Measurements from ENCODE around the gene KCNH4.
"Not testable (repeated sequence)": the region's sequence is repeated elsewhere in the genome, so short reads cannot be mapped to it uniquely, and the experiment has no call there.

Gene KCNH4

DNA sequence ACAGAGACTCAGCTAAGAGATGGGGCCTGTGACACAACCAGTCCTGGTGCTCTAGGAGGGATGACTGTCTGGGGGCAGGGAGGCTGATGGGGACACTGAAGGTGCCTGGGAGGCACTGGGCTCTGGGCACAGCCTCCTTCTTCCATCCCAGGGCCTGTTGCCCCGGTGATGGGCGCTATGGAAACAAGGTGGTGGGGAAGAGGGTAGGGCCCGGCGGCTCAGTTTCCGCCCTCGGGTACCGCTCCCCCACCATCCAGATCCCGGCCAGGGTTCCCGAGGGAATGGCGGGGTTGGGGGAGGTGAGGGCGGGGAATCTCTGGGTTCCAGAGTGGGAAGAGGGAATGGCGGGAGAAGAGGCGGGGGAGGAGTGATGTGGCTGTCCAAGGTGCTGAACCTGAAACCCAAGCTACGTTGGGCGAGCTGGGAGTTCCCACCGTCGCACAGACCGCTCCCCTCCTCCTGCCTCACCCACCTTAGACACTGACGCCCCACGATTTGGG is 981 bp downstream of the KCNH4 start:
- in situ Hi-C loops (cut with MboI; ENCODE audit: low sequenced_read_pairs): no loop called here

DNA sequence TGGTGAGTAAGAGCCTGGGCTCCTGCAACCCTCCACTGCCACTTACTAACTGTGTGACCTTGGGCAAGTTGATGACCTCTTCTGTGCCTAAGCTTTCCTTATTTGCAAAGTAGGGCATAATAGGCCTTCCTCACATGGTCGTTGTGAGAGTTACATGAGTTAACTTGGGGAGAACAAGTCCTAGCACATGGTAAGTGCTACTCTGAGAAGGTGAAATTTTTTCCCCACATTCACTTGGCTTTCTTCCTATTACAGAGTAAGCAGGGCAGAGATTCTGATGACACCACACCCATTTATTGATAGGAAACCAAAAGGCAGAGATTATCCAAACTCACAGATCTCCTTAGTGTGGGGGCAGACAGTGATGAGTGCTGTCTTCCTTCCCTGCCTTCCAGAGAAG is 1.6 kb downstream of the KCNH4 start:
- in situ Hi-C loops (cut with MboI; ENCODE audit: low sequenced_read_pairs): no loop called here

DNA sequence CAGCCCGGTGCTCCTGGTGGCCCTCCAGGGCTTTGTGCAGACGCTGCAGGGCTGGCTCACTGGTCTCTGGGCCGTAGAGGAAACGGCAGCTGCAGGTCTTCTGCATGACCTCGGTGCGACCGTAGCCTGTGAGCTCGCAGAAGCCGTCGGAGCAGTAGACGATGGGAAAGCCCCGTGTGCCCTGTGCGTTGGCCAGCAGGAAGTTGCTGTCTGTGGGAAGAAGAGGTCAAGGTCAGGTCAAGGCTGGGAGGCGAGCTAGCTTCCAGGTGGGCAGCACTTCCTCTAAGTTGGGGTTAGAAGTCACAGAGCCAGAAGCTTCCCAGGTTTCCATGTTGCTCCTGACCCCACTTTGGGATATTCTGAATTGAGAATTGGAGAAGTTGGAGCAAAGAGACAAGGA is 2.1 kb downstream of the KCNH4 start:
- in situ Hi-C loops (cut with MboI; ENCODE audit: low sequenced_read_pairs): no loop called here

DNA sequence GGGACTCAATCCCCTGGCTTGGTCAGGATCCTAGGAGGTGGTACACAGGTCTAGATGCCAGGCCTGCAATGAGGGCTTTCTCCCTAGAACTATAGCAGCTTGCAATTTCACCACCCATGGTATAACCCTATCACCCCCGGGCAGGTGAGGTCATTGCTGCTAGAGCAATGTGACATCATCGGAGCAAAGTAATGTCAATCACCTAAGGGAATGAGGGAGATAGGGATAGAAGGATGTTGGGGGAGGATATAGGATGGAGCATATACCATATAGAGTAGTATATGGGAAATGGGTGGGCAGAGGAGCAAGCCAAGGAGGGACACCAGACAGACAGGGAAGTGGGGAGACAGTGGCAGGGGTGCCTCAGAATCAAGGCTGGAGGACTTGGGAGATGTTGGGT is 3.3 kb downstream of the KCNH4 start:
- in situ Hi-C loops (cut with MboI; ENCODE audit: low sequenced_read_pairs): no loop called here

DNA sequence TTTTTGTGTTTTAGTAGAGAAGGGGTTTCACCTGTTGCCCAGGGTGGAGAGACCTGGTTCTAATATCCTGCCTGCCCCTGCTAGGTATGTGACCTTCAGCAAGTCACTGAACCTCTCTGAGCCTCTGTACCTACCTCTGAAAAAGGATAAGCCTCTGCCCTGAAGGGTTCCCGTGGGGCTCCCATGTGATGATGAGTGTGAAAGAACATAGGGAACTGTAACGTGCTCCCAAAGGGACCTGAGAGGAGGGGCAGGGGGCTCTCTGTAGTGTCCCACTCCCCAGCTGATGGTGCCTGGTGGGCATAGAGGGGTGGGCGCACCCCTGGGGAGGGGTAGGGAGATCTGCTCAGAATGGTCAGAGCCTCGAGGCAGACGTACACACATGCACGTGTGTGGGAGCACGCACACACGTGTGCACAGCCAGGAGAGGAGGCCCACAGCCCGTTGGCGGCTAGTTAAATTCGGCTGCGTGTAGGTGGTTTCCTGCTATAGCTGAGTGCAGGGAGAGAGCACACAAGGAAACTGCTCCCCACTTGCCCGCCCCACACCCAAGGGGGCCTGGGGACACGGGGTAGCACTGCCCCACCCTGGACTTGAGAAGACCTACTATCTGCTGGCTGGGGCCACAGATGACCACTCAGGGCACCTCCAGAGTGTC is 6.7 kb downstream of the KCNH4 start:
- in situ Hi-C loops (cut with MboI; ENCODE audit: low sequenced_read_pairs): no loop called here

DNA sequence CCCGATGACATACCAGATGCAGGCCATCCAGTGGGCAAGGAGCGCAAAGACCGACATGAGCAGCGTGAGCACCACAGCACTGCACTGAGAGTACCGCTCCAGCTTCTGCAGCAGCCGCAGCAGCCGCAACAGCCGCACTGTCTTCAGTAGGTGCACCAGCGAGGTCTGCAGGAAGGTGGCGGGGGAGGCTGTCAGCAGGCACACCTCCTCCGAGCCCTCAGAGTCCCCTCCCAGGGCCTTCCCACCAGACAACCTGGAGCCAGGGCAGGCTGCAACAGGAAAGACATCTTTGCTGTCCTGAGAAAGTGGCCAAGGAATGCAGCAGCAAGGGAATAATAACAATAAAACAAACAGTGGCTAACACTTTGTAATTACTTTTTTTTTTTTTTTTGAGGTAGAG is 9.1 kb downstream of the KCNH4 start:
- in situ Hi-C loops (cut with MboI; ENCODE audit: low sequenced_read_pairs): no loop called here

DNA sequence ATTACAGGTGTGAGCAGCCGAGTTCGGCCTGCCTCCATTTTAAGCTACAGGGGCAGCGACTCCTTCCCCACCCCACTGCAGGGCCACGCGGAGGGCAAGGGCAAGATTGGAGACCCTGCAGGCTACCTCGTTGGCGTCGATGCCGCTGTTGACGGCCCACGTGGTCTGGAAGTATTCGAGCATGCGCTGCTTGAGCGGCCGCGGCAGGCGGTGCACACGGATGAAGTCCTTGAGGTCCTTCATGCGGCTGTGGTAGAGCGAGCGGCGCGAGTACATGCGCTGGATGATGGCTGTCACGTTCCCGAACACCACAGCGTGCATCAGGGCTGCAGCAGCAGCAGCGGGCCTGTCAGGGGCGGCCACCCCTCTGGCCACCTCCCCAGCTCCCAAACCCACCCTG is 11.6 kb downstream of the KCNH4 start:
- in situ Hi-C loops (cut with MboI; ENCODE audit: low sequenced_read_pairs): no loop called here

DNA sequence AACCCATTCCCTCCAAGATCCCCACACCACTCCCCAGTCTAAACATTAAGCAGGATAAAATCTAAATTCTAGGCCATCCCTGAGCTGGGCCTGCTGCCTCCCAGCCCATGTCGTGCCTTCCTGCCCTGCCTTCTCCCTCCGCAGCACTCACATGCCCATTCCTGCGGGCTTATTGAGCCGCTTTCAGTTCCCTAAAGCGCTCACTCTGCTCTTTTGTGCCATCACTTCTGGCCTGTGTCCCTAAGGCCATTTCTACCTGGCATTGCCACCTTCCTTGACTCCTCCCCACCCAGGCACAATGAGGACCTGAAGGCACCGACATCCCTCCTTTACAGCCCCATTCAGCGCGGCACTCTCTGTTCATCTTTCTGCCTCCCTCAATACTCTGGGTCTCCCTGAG is 13.1 kb downstream of the KCNH4 start:
- in situ Hi-C loops (cut with MboI; ENCODE audit: low sequenced_read_pairs): no loop called here

DNA sequence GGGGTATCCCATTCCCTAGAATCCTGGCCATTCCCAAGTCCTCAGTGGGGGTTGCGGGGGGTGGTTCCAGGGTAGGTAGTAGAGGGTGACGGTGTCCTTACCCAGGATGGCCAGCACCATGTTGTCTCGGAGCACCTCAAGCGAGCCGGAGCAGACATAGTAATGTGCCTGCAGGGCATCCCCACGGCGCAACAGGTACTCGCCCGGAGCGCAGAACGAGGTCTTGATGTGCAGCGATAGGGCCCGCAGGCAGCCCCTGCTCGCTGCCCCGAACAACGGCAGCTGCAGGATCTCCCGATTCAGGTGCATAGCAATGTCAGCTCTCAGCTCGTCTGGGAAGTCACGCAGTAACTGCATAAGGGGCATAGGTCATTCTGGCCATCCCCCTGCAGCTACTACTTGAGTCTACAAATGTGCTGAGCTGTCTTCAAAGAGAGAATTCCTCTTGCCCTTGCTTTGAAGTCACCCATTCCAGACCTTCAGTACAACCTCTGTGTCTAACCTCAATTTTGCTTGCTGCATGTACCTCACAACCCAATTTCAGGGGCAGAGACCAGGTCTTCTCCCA is 14.7 kb downstream of the KCNH4 start:
- in situ Hi-C loops (cut with MboI; ENCODE audit: low sequenced_read_pairs): no loop called here

DNA sequence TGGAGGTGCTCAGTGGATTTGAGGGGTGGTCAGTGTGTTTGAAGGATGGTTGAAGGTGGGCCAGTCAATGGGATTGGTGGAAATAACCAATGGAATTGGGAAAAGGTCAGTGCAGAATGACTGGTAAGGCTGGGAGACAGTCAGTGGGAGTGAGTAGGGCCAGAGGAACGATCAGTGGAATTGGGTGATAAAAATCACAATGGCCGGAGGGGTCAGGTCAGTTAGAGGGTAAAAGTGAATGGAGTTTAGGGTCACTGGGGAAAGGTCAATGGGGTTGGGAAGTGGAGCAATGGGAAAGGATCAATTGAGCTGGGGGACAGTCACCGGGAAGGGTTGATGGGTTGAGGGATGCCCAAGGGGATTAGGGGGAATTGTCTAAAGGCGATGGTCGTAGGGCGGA is 15.2 kb downstream of the KCNH4 start:
- in situ Hi-C loops (cut with MboI; ENCODE audit: low sequenced_read_pairs): no loop called here

DNA sequence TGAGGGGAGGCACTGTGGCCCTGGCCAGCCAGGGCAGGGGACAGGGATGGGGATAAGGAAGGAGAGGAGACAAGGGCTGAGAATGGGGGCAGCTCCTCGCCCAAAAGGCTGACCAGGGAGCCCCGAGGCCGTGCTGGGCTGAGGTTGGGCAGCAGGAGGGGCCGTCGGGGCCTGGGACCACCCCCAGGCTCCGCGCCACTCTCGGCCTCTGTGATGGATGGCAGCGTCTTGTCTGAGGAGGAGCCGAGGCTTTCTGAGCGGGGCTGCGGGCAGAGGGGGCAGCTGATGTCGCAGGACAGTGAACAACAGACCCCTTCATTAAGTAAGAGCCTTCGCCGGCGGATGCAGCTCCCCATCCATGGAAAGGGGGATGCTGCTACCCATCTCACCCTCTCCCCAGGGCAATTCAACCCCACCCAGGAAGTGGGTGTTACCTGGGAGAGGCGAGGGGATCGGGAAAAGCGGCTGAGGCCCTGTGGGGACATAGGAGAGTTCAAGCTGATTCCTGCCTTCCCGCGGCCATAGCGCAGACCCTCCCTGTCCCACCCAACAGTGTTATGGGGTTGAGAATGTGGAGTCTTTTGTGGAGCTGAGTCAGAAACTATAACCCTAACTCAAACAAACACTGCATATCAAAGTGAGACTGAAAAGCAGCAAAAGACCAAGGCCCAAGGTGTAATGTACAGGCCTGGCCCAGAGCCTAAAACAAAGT is 17.1 kb downstream of the KCNH4 start:
- in situ Hi-C loops (cut with MboI; ENCODE audit: low sequenced_read_pairs): no loop called here

DNA sequence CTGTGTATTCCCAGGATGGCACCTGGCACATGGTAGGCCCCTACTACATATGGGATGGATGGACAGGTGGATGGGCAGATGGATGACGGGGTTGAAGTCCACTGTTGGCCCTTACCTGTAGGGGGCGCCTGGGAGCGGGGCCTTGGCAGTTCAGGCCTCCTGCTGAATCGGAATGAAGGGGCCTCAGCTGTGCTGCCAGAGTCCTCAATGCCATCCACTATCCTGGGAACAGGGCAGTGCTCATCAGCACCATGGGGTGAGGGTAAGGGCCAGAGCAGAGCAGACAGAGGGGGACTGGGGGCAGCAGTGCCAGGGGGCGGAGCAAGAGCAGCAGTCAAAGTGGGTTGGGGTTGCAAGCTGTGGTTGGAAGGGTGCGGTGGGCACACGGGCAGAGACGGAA is 17.8 kb downstream of the KCNH4 start:
- in situ Hi-C loops (cut with MboI; ENCODE audit: low sequenced_read_pairs): no loop called here

DNA sequence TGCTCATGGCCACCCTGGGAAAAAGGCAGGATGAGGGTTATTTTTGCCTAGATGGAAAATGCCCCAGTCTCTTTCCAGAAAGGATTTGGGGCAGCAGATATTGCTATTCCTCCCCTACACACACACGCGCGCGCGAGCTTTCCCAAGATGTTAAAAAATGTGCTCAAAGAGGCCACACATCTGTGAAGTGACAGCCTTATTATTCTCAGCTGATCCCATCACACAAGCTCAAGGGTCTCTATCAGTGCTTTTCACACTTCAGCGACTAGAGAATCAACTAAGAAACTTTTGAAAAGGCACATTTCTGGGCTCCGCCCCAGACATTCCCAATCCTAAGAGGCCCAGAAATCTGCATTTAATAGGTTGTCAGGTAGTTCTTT is 20.4 kb downstream of the KCNH4 start:
- in situ Hi-C loops (cut with MboI; ENCODE audit: low sequenced_read_pairs): no loop called here

DNA sequence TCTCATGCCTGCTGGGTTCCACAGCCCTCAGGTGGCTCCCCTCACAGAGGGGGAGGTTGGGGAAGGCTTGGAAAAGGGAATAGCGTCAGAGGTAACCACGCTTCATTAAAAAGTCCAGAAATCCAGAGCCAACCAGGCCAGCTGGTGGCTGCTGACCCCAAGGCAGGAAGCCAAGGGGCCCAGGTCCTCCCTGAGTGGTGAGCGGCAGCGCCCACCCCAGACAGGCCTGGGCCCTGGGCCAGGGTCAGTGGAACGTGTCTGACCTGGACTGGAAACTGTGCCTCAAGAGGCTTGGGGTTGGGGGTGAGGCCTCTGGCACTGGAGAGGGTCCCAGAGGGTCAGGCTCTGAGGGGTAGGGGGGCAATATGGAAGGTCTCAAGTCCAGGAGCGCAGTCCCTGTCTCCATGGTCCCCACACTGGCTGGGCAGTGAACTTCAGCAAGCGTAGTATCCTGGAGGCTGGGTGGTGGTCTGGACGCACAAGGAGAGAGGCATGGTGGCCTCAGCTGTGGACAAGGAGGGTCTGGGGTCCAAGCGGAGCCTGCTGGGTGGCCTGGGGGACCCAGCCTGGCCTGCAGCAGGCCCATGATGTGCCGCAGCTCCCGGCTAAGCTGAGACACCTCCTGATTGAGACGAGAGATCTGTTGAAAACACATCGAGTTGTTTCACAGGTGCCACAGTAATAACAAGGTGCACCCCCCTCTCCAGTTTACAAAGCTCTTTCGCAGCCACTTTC is 21.0 kb downstream of the KCNH4 start:
- in situ Hi-C loops (cut with MboI; ENCODE audit: low sequenced_read_pairs): no loop called here

DNA sequence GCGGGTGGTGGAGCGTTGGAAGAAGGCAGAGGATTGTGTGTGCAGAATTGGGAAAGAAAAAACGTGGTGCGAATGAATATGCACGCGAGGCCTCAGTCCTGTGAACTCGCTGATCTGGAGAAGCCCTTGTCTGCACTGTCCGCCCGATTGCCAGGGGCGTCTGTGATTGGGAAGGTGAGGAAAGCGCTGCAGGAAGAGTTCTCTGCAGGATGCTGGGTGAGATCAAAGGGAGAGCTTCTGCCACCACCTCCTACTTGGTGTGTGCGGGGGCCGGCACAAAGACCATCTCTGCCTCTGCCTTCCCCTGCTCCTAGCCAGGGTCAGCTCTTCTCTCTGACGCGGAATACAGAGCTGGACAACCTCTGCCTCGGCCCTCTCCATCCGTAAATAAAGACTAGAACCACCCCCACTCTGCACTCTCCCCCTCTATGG is 25.3 kb downstream of the KCNH4 start:
- in situ Hi-C loops (cut with MboI; ENCODE audit: low sequenced_read_pairs): no loop called here

DNA sequence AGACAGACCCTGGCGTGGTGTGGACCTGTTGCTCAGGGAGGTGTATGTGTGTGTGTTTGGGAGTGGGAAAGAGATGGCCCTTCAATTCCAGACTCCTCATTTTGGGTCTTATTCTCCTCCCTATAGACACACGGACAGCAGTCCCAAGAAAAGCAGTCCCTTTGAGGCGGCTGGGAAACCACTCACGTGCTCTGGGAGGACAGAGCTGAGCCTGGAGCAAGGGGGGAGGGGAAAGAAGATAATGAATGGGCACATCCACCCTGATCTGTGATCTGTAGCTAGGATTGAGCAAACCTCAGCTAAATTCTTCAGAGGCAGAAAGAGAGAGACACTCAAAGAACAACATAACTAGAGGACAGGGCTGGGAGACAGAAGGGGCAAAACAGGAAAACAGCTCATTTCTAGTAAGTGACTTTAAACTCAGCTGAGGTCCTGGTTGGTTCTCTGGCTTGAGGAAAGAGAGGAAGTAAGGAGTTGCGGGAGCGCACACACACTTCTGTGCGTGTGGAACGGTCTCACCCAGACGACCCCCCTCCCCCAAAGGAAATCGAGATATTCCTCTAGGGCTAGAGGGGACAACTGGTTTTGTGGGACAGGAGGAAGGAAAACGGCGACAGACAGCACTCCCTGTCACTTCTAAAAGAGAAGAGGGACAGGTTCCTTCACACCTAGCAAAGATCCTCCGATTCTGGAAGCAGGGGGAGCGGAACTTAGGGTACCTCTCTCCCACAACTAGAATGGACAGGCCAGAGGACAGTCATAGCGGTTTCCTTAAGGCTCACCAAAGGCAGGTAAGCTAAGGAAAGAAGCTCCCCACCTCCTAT is 26.8 kb downstream of the KCNH4 start:
- in situ Hi-C loops (cut with MboI; ENCODE audit: low sequenced_read_pairs): no loop called here

DNA sequence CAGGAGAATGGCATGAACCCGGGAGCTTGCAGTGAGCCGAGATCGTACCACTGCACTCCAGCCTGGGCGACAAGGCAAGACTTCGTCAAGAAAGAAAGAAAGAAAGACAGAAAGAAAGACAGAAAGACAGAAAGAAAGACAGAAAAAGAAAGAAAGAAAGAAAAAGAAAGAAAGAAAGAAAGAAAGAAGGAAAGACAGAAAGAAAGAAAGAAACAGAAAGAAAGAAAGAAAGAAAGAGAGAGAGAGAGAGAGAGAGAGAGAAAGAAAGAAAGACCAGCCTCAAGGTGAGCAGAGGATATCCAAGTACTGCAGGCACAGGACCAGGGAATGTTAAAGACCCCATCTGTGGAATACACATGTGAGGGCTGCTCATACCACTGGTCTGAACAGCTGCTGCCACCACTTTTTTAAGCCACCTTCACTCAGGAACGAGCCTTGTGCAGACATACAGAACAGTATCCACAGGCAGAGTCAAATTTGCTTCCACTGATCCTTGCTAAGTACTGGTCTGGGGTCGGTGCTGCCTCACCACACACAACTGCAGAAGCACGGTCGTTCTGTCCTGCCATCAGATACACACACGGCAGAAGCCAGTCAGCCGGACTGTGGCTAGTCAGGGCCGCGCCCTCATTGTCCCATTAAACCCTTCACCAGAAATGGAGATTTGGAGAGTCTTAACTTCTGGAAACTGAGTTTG is 33.9 kb downstream of the KCNH4 start:
- in situ Hi-C loops (cut with MboI; ENCODE audit: low sequenced_read_pairs): no loop called here

DNA sequence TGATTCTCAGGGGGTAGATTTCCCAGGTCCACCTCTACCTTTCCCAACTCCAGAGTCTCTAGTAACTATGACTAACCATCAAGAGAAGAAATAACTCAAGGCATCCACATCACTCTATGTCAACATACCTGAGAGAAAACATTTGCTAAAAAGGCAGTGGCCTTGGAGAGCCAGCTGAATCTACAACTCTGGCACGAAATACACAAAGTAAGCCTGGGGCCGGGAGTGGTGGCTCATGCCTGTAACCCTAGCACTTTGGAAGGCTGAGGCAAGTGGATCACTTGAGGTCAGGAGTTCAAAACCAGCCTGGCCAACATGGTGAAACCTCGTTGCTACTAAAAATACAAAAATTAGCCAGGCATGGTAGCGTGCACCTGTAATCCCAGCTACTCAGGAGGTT is 37.8 kb downstream of the KCNH4 start:
- in situ Hi-C loops (cut with MboI; ENCODE audit: low sequenced_read_pairs): not testable (repeated sequence)

DNA sequence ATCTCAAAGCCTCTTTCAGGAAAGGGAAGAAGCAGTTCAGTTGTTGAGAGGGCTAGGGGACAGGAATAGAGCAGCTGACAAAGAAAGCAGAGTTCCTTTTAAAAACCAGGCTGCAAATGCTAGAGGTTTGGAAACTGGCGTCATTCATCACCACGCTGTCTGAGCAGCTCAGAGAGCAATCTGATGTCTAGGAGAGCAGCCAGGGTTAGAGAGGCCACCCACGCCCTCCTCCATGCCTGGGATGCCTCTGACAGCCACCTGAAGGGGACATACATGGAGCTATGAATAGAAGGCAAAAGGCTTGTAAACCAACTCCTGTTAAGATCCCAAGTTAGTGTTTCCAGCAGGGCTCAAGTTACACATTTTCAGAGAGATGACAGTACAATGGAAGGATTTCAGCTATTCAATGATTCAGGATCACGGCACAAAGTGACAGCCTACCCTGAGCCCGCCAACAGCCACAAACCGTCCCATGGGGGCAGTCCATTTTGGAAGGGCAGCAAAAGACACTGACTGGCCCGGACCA is 38.5 kb downstream of the KCNH4 start:
- in situ Hi-C loops (cut with MboI; ENCODE audit: low sequenced_read_pairs): no loop called here

DNA sequence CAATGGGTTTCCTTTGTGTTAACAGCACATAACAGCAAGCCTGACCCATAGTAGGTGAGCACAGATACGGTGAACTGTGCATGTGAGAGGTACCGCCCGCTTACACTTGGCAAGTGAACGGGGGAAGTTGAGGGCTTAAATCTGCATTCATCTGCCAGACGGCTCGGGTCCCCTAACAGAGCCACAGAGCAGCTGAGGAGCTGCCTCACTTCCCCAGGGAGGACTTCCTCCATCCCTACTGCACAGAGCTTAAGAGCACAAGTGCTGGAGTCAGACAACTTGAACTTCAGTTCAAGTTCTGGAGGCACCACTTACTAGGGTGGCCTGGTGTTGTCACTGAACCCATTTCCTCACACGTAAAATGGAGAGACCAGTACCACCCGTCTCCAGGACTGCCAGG is 39.6 kb downstream of the KCNH4 start:
- in situ Hi-C loops (cut with MboI; ENCODE audit: low sequenced_read_pairs): no loop called here
